HCT116 (cell line): ENCODE results near the gene LDB2. TPM values are rescaled to one million over a fixed set of nuclear protein-coding genes. Genes with fewer than 3 reads are reported as not detected.

ENCODE experiments used
- ATAC-seq: fragments of 200-7000 bp; cut with Tn5 transposase; 2 replicates; pipeline ENCODE4 v1.9.1; 2020; ENCODE audit warnings: mild to moderate bottlenecking, moderate library complexity
- BruUV-seq: library from RNA; stranded (reverse); fragments of 400-500 nt; replicated peaks from 2 replicates; lab custom pipeline; 2021; lab: Mats Ljungman, UMichigan
- CTCF ChIA-PET: fragments of 300-600 bp; sonication (Branson Sonifier 250); formaldehyde crosslinking; loops from one replicate; lab custom pipeline; 2021; ENCODE audit warnings: antibody characterized with exemption; lab: Charles Lee
- POLR2A ChIA-PET: fragments of 300-600, 350-600 bp; sonication (Branson Sonifier 250); formaldehyde crosslinking; loops from one replicate; lab custom pipeline; 2021; ENCODE audit warnings: antibody characterized with exemption; lab: Charles Lee
- RAD21 ChIA-PET, 2 experiments: fragments of 300-600 bp; sonication (Branson Sonifier 250); formaldehyde crosslinking; loops; one replicate each; lab custom pipeline; 2023; ENCODE audit warnings: low total read pairs in 2 of 2; ENCODE audit not compliant: uncharacterized antibody in 2 of 2, unreplicated experiment in 2 of 2, low non-redundant PET in 1 of 2; lab: Charles Lee
- DNase-seq: peaks from one replicate; pipeline ENCODE4 v3.0.0-alpha.2; 2010; ENCODE audit warnings: low read depth, low spot score
- H2AFZ ChIP-seq: fragments of 200-600 bp; shearing (Covaris generic), sonication (generic); 2 replicates; pipeline ENCODE4 v1.6.1; 2017; ENCODE audit warnings: low read depth, mixed run types, mixed read lengths, antibody characterized with exemption, low read length; ENCODE audit not compliant: poor library complexity, severe bottlenecking
- H3K27ac ChIP-seq: 2 replicates; pipeline ENCODE4 v1.5.1; 2012; ENCODE audit warnings: low read depth, low read length
- H3K27me3 ChIP-seq: fragments of 200-600 bp; sonication (generic); 2 replicates; pipeline ENCODE4 v1.6.1; 2016; ENCODE audit warnings: mixed run types, low read length, mixed read lengths; ENCODE audit not compliant: insufficient read depth
- H3K36me3 ChIP-seq, 2 experiments: fragments of 200-500 bp in 1 of 2; fragments of 200-600 bp in 1 of 2; sonication (Bioruptor generic) in 1 of 2; sonication (generic) in 1 of 2; 2 replicates each; pipeline versions ENCODE4 v1.5.1 to v1.6.1; 2014 to 2016; ENCODE audit warnings: low read length in 2 of 2, inconsistent platforms in 1 of 2, mixed read lengths in 1 of 2, mixed run types in 1 of 2; ENCODE audit not compliant: insufficient read depth in 2 of 2, control insufficient read depth in 1 of 2
- H3K4me1 ChIP-seq, 2 experiments: fragments of 200-600 bp in 1 of 2; sonication (generic) in 1 of 2; 2 replicates each; pipeline versions ENCODE4 v1.5.1 to v1.6.1; 2012 to 2017; ENCODE audit warnings: low read length in 2 of 2, inconsistent platforms in 1 of 2, mild to moderate bottlenecking in 1 of 2, mixed read lengths in 1 of 2, mixed run types in 1 of 2, moderate library complexity in 1 of 2; ENCODE audit not compliant: insufficient read depth in 2 of 2, control insufficient read depth in 1 of 2
- H3K4me2 ChIP-seq: fragments of 200-600 bp; sonication (generic); 2 replicates; pipeline ENCODE4 v1.6.1; 2017; ENCODE audit warnings: mixed run types, low read length, mixed read lengths
- H3K4me3 ChIP-seq, 2 experiments: fragments of 200-600 bp in 1 of 2; sonication (generic) in 1 of 2; replicated peaks in 1 of 2; 2 replicates each; pipeline ENCODE4 v1.5.1; 2011 to 2016; ENCODE audit warnings: low read length in 2 of 2, control low read depth in 1 of 2, low read depth in 1 of 2, mild to moderate bottlenecking in 1 of 2, mixed read lengths in 1 of 2, mixed run types in 1 of 2
- H3K79me2 ChIP-seq: fragments of 200-600 bp; sonication (generic); 2 replicates; pipeline ENCODE4 v1.6.1; 2017; ENCODE audit warnings: mild to moderate bottlenecking, mixed run types, low read length, moderate library complexity, mixed read lengths; ENCODE audit not compliant: insufficient read depth
- H3K9ac ChIP-seq: fragments of 200-600 bp; sonication (generic); 2 replicates; pipeline ENCODE4 v1.6.1; 2016; ENCODE audit warnings: low read length, mixed read lengths
- H3K9me2 ChIP-seq: fragments of 200-600 bp; sonication (generic), shearing (Covaris generic); 2 replicates; pipeline ENCODE4 v1.6.1; 2017; ENCODE audit warnings: mixed run types, mild to moderate bottlenecking, moderate library complexity; ENCODE audit not compliant: insufficient read depth
- H3K9me3 ChIP-seq, 2 experiments: fragments of 200-500 bp in 1 of 2; fragments of 200-600 bp in 1 of 2; sonication (Bioruptor generic) in 1 of 2; sonication (generic) in 1 of 2; 2 replicates each; pipeline ENCODE4 v1.6.1; 2014 to 2017; ENCODE audit warnings: low read length in 2 of 2, mixed read lengths in 2 of 2, inconsistent platforms in 1 of 2, low read depth in 1 of 2, mild to moderate bottlenecking in 1 of 2, mixed run types in 1 of 2, moderate library complexity in 1 of 2; ENCODE audit not compliant: control insufficient read depth in 1 of 2, insufficient read depth in 1 of 2
- H4K20me1 ChIP-seq: fragments of 200-600 bp; sonication (generic), shearing (Covaris generic); 2 replicates; pipeline ENCODE4 v1.6.1; 2017; ENCODE audit warnings: mixed run types, mild to moderate bottlenecking, moderate library complexity; ENCODE audit not compliant: insufficient read depth
- ATF3 ChIP-seq: IDR thresholded peaks from 2 replicates; pipeline ENCODE4 v1.6.1; 2012
- CBX3 ChIP-seq: IDR thresholded peaks from 2 replicates; pipeline ENCODE4 v1.6.1; 2012; ENCODE audit warnings: low read depth
- CTCF ChIP-seq, 3 experiments: fragments of 200-600 bp in 1 of 3; sonication (generic) in 1 of 3; IDR thresholded peaks in 2 of 3; conservative IDR thresholded peaks in 1 of 3; 2 replicates each; pipeline ENCODE4 v1.5.1; 2012 to 2017; ENCODE audit warnings: low read depth in 2 of 3, low read length in 2 of 3, antibody characterized with exemption in 1 of 3, borderline replicate concordance in 1 of 3, control low read depth in 1 of 3, mild to moderate bottlenecking in 1 of 3, mixed read lengths in 1 of 3, mixed run types in 1 of 3, moderate library complexity in 1 of 3; ENCODE audit not compliant: insufficient read depth in 1 of 3
- EGR1 ChIP-seq: IDR thresholded peaks from 2 replicates; pipeline ENCODE4 v1.6.1; 2012; ENCODE audit warnings: low read depth
- ELF1 ChIP-seq: IDR thresholded peaks from 2 replicates; pipeline ENCODE4 v1.6.1; 2012; ENCODE audit warnings: low read depth, borderline replicate concordance
- EZH2 ChIP-seq: fragments of 200-600 bp; sonication (generic); IDR thresholded peaks from 2 replicates; pipeline ENCODE4 v1.6.1; 2017; ENCODE audit warnings: antibody characterized with exemption, mixed run types
- EZH2phosphoT487 ChIP-seq: fragments of 200-600 bp; IDR thresholded peaks from 2 replicates; pipeline ENCODE4 v1.6.1; 2018; ENCODE audit warnings: antibody characterized with exemption, borderline replicate concordance
- JUND ChIP-seq: IDR thresholded peaks from 2 replicates; pipeline ENCODE4 v1.6.1; 2012
- POLR2A ChIP-seq: IDR thresholded peaks from 2 replicates; pipeline ENCODE4 v1.7.0; 2011; ENCODE audit warnings: borderline replicate concordance; ENCODE audit not compliant: insufficient read depth, insufficient read length; ENCODE audit errors: extremely low read depth
- POLR2AphosphoS5 ChIP-seq: IDR thresholded peaks from 2 replicates; pipeline ENCODE4 v1.6.1; 2011; ENCODE audit warnings: mild to moderate bottlenecking, low read depth, low read length, moderate library complexity
- RAD21 ChIP-seq: IDR thresholded peaks from 2 replicates; pipeline ENCODE4 v1.6.1; 2012; ENCODE audit warnings: low read depth, mild to moderate bottlenecking
- SP1 ChIP-seq: IDR thresholded peaks from 2 replicates; pipeline ENCODE4 v1.6.1; 2012; ENCODE audit warnings: low read depth
- SRF ChIP-seq: IDR thresholded peaks from 2 replicates; pipeline ENCODE4 v1.6.1; 2012; ENCODE audit warnings: low read depth
- TCF7L2 ChIP-seq: IDR thresholded peaks from 2 replicates; pipeline ENCODE4 v1.7.0; 2011; ENCODE audit warnings: borderline replicate concordance, inconsistent platforms; ENCODE audit not compliant: insufficient read depth, insufficient read length; ENCODE audit errors: extremely low read depth
- YY1 ChIP-seq: IDR thresholded peaks from 2 replicates; pipeline ENCODE4 v1.6.1; 2011; ENCODE audit warnings: low read length, low read depth, moderate library complexity, mild to moderate bottlenecking; ENCODE audit not compliant: insufficient replicate concordance; ENCODE audit errors: extremely low read depth
- ZFX ChIP-seq: fragments of 450-650 bp; IDR thresholded peaks from 2 replicates; pipeline ENCODE4 v1.6.1; 2017
- ZNF274 ChIP-seq: fragments of 200-500 bp; sonication (Bioruptor generic); IDR thresholded peaks from 2 replicates; pipeline ENCODE4 v1.6.1; 2014; ENCODE audit warnings: mild to moderate bottlenecking, low read depth, low read length, inconsistent platforms
- intact Hi-C: fragments of 100-400 bp; cut with micrococcal nuclease; formaldehyde crosslinking; loops from 2 replicates; pipeline ENCODE4 v1.10.0; 2022
- total RNA-seq: library from RNA; stranded (reverse); gene quantifications from one replicate; pipeline ENCODE4 v1.2.1, GENCODE V29; 2021; ENCODE audit not compliant: unreplicated experiment
- TF ChIP-seq, protein P1 (sequence below): IDR thresholded peaks from 2 replicates; pipeline ENCODE4 v1.6.1; 2012; ENCODE audit warnings: low read depth
- TF ChIP-seq, protein P2 (sequence below): IDR thresholded peaks from 2 replicates; pipeline ENCODE4 v1.6.1; 2012
- TF ChIP-seq, protein P3 (sequence below): IDR thresholded peaks from 2 replicates; pipeline ENCODE4 v1.6.1; 2011; ENCODE audit warnings: mild to moderate bottlenecking, low read length, moderate library complexity; ENCODE audit not compliant: insufficient replicate concordance; ENCODE audit errors: extremely low read depth

The LDB2 gene
- total RNA-seq, 1 experiment from 2014 or later, result 0.12 TPM

DNA sequence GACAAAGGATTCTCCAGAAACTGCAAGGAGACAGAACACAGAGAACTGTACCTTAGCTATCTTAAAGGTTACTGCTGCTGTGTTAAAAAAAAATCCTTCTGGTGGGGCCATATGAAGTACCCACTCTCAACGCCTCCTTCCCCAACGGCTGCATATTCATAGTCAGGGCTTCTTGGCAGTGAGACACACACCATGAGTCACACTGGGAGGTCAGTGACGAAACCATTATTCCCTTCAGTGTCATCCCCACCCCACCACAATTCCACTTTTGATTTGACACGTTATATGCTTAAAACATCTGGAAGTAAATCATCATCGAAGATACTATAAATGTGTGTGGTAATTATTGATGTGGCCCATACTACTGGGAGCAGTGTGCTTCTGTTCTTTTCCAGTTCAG, 271.5 kb downstream of the LDB2 start:
- H4K20me1 ChIP-seq, result no peaks in the 10 kb centered on the region
- no peak for ATAC-seq
- no peaks in the 10 kb centered on the region for H3K9me2 ChIP-seq
- H3K36me3 ChIP-seq, result no peaks in the 10 kb centered on the region
- intact Hi-C loops, result no loop called here
- H3K4me1 ChIP-seq, result peaks cover 0 to 7% of the 10 kb centered on the region in 2 experiments; a peak in 1 of 4 replicates
- no peak overlapping the region for H3K27ac ChIP-seq
- H3K79me2 ChIP-seq, result no peaks in the 10 kb centered on the region
- ChIA-PET POLR2A (no interaction called here), RAD21 (no interaction called here), CTCF (no interaction called here)
- H3K9ac ChIP-seq, result no peak overlapping the region
- no peaks in the 10 kb centered on the region for H3K9me3 ChIP-seq
- H3K4me2 ChIP-seq, result no peak overlapping the region
- no peak overlapping the region for H3K4me3 ChIP-seq
- no peak overlapping the region for H2AFZ ChIP-seq
- TF ChIP-seq POLR2A (no peak), EZH2 (no peak), TCF7L2 (no peak), ZNF274 (no peak), SRF (no peak), ATF3 (no peak), CTCF (IDR thresholded peaks at IDR 0.05 in 2 of 3, conservative IDR thresholded peaks at IDR 0.05 in 1 of 3; ENCODE audit: borderline replicate concordance in 1 of 3, insufficient read depth in 1 of 3, low read depth in 2 of 3, low read length in 2 of 3) (no peak), ZFX (no peak), POLR2AphosphoS5 (no peak), CBX3 (no peak), JUND (no peak), EZH2phosphoT487 (no peak), EGR1 (no peak), YY1 (no peak), SP1 (no peak), RAD21 (no peak), ELF1 (no peak)
- TF ChIP-seq, protein P1, sequence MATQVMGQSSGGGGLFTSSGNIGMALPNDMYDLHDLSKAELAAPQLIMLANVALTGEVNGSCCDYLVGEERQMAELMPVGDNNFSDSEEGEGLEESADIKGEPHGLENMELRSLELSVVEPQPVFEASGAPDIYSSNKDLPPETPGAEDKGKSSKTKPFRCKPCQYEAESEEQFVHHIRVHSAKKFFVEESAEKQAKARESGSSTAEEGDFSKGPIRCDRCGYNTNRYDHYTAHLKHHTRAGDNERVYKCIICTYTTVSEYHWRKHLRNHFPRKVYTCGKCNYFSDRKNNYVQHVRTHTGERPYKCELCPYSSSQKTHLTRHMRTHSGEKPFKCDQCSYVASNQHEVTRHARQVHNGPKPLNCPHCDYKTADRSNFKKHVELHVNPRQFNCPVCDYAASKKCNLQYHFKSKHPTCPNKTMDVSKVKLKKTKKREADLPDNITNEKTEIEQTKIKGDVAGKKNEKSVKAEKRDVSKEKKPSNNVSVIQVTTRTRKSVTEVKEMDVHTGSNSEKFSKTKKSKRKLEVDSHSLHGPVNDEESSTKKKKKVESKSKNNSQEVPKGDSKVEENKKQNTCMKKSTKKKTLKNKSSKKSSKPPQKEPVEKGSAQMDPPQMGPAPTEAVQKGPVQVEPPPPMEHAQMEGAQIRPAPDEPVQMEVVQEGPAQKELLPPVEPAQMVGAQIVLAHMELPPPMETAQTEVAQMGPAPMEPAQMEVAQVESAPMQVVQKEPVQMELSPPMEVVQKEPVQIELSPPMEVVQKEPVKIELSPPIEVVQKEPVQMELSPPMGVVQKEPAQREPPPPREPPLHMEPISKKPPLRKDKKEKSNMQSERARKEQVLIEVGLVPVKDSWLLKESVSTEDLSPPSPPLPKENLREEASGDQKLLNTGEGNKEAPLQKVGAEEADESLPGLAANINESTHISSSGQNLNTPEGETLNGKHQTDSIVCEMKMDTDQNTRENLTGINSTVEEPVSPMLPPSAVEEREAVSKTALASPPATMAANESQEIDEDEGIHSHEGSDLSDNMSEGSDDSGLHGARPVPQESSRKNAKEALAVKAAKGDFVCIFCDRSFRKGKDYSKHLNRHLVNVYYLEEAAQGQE, result no peak
- TF ChIP-seq, protein P2, sequence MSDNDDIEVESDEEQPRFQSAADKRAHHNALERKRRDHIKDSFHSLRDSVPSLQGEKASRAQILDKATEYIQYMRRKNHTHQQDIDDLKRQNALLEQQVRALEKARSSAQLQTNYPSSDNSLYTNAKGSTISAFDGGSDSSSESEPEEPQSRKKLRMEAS, result no peak
- TF ChIP-seq, protein P3, sequence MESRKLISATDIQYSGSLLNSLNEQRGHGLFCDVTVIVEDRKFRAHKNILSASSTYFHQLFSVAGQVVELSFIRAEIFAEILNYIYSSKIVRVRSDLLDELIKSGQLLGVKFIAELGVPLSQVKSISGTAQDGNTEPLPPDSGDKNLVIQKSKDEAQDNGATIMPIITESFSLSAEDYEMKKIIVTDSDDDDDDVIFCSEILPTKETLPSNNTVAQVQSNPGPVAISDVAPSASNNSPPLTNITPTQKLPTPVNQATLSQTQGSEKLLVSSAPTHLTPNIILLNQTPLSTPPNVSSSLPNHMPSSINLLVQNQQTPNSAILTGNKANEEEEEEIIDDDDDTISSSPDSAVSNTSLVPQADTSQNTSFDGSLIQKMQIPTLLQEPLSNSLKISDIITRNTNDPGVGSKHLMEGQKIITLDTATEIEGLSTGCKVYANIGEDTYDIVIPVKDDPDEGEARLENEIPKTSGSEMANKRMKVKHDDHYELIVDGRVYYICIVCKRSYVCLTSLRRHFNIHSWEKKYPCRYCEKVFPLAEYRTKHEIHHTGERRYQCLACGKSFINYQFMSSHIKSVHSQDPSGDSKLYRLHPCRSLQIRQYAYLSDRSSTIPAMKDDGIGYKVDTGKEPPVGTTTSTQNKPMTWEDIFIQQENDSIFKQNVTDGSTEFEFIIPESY, result no peak
- no TSS peak for BruUV-seq
- H3K27me3 ChIP-seq, result 0 out of 2 replicates have a peak, but pooled peaks cover 7% of the 10 kb centered on the region
- DNase-seq, result no peak
